WTC11 (cell line): ENCODE data around the gene CACNA2D3. TPM values are rescaled to one million over a fixed set of nuclear protein-coding genes. Genes with fewer than 3 reads are reported as not detected.
"Not testable (repeated sequence)": the region's sequence is repeated elsewhere in the genome, so short reads cannot be mapped to it uniquely, and the experiment has no call there.

ENCODE experiments used
- ATAC-seq: fragments of 200-7000 bp; cut with Tn5 transposase; 2 replicates; pipeline ENCODE4 v1.10.0; 2021; ENCODE audit warnings: mild to moderate bottlenecking, moderate library complexity
- CTCF ChIA-PET: fragments of 300-600 bp; sonication (Branson Sonifier 250); formaldehyde crosslinking; loops from one replicate; lab custom pipeline; 2021; ENCODE audit warnings: antibody characterized with exemption; lab: Charles Lee
- POLR2A ChIA-PET: fragments of 350-600 bp; sonication (Branson Sonifier 250); formaldehyde crosslinking; loops from one replicate; lab custom pipeline; 2021; ENCODE audit warnings: antibody characterized with exemption; lab: Charles Lee
- DNase-seq: peaks from one replicate; pipeline ENCODE4 v3.0.0; 2021; ENCODE audit warnings: low spot score
- H3K27ac Mint-ChIP-seq: 2 replicates; pipeline ENCODE4 v1.8.0; 2021; ENCODE audit warnings: mixed read lengths
- H3K27me3 Mint-ChIP-seq: 2 replicates; pipeline ENCODE4 v1.8.0; 2021; ENCODE audit warnings: low read depth, mild to moderate bottlenecking, moderate library complexity, mixed read lengths
- H3K36me3 Mint-ChIP-seq: 2 replicates; pipeline ENCODE4 v1.8.0; 2021; ENCODE audit warnings: mixed read lengths
- H3K4me1 Mint-ChIP-seq: 2 replicates; pipeline ENCODE4 v1.8.0; 2022; ENCODE audit warnings: mixed read lengths
- H3K4me3 Mint-ChIP-seq: 2 replicates; pipeline ENCODE4 v1.8.0; 2021; ENCODE audit warnings: mild to moderate bottlenecking, moderate library complexity, mixed read lengths
- H3K9me3 Mint-ChIP-seq: 2 replicates; pipeline ENCODE4 v1.8.0; 2021; ENCODE audit warnings: mixed read lengths
- AR ChIP-seq: fragments of 250-450 bp; sonication (Bioruptor Pico); IDR thresholded peaks from 2 replicates; pipeline ENCODE4 v1.9.0; 2021; ENCODE audit warnings: mild to moderate bottlenecking
- ATF1 ChIP-seq: sonication (generic); formaldehyde crosslinking; IDR thresholded peaks from 2 replicates; pipeline ENCODE4 v1.8.1; 2023; ENCODE audit warnings: mild to moderate bottlenecking, moderate library complexity, missing genetic modification reagents
- E2F5 ChIP-seq: sonication (generic); formaldehyde crosslinking; IDR thresholded peaks from 2 replicates; pipeline ENCODE4 v1.8.1; 2022; ENCODE audit warnings: mild to moderate bottlenecking, moderate library complexity, missing genetic modification reagents
- ETV6 ChIP-seq: sonication (generic); formaldehyde crosslinking; IDR thresholded peaks from 2 replicates; pipeline ENCODE4 v1.8.1; 2022; ENCODE audit warnings: mild to moderate bottlenecking, missing genetic modification reagents
- GABPB1 ChIP-seq: sonication (generic); formaldehyde crosslinking; IDR thresholded peaks from 2 replicates; pipeline ENCODE4 v1.8.1; 2023; ENCODE audit warnings: mild to moderate bottlenecking, missing genetic modification reagents
- GRHL2 ChIP-seq: fragments of 250-450 bp; sonication (Bioruptor Pico); IDR thresholded peaks from 2 replicates; pipeline ENCODE4 v1.8.0; 2022; ENCODE audit warnings: mild to moderate bottlenecking, moderate library complexity; ENCODE audit not compliant: insufficient replicate concordance, severe bottlenecking
- GTF2I ChIP-seq: fragments of 250-450 bp; sonication (Bioruptor Pico); conservative IDR thresholded peaks from 2 replicates; pipeline ENCODE4 v1.4.0; 2021; ENCODE audit warnings: mild to moderate bottlenecking
- MXD4 ChIP-seq: fragments of 250-450 bp; sonication (Bioruptor Pico); IDR thresholded peaks from 2 replicates; pipeline ENCODE4 v1.8.0; 2021; ENCODE audit warnings: mild to moderate bottlenecking, moderate library complexity, borderline replicate concordance
- NR3C1 ChIP-seq: sonication (generic); formaldehyde crosslinking; conservative IDR thresholded peaks from 2 replicates; pipeline ENCODE4 v1.8.1; 2023; ENCODE audit warnings: low read depth, mild to moderate bottlenecking, missing genetic modification reagents
- SMAD3 ChIP-seq: sonication (generic); formaldehyde crosslinking; IDR thresholded peaks from 2 replicates; pipeline ENCODE4 v1.8.0; 2022; ENCODE audit warnings: missing genetic modification reagents, mild to moderate bottlenecking, borderline replicate concordance
- STAT6 ChIP-seq: sonication (generic); formaldehyde crosslinking; conservative IDR thresholded peaks from 2 replicates; pipeline ENCODE4 v1.8.1; 2023; ENCODE audit warnings: mild to moderate bottlenecking, low read depth, missing genetic modification reagents, moderate library complexity
- TCF7 ChIP-seq: sonication (generic); formaldehyde crosslinking; IDR thresholded peaks from 2 replicates; pipeline ENCODE4 v1.8.0; 2022; ENCODE audit warnings: mild to moderate bottlenecking, low read depth, missing genetic modification reagents, moderate library complexity
- USF2 ChIP-seq: sonication (generic); formaldehyde crosslinking; IDR thresholded peaks from 2 replicates; pipeline ENCODE4 v1.8.1; 2023; ENCODE audit warnings: mild to moderate bottlenecking, missing genetic modification reagents, moderate library complexity
- ZNF138 ChIP-seq: sonication (generic); formaldehyde crosslinking; conservative IDR thresholded peaks from 2 replicates; pipeline ENCODE4 v1.8.1; 2022; ENCODE audit warnings: mild to moderate bottlenecking, moderate library complexity, missing genetic modification reagents
- ZNF423 ChIP-seq: fragments of 250-450 bp; sonication (Bioruptor Pico); IDR thresholded peaks from 2 replicates; pipeline ENCODE4 v2.1.2; 2022; ENCODE audit warnings: mild to moderate bottlenecking, moderate library complexity
- ZNF671 ChIP-seq: fragments of 250-450 bp; sonication (Bioruptor Pico); IDR thresholded peaks from 2 replicates; pipeline ENCODE4 v1.8.0; 2021; ENCODE audit warnings: mild to moderate bottlenecking
- total RNA-seq: library from RNA; stranded (reverse); gene quantifications from 3 replicates; pipeline ENCODE4 v1.2.3, GENCODE V29; 2021

CACNA2D3 gene
- total RNA-seq, 1 experiment from 2014 or later = 5.0 TPM

GRCh38 chr3:54458357-54458756, 336.0 kb downstream of the CACNA2D3 start:
- Mint-ChIP-seq H3K4me1 (no peaks in the 10 kb centered on the region), H3K27me3 (peaks cover 3% of the 10 kb centered on the region; the same call in 1 of the 2 replicates), H3K9me3 (peaks cover 36% of the 10 kb centered on the region), H3K36me3 (peaks cover 12% of the 10 kb centered on the region), H3K27ac (no peak overlapping the region), H3K4me3 (no peak overlapping the region)
- ChIA-PET POLR2A (no interaction called here), CTCF (no interaction called here)
- no peak for DNase-seq
- no peak for ATAC-seq
- TF ChIP-seq ZNF671 (CRISPR knock-in tag) (no peak), E2F5 (CRISPR knock-in tag) (no peak), USF2 (no peak), GRHL2 (CRISPR knock-in tag) (no peak), STAT6 (CRISPR knock-in tag) (no peak), ZNF423 (no peak), MXD4 (CRISPR knock-in tag) (no peak), TCF7 (no peak), GABPB1 (CRISPR knock-in tag) (no peak), AR (no peak), SMAD3 (CRISPR knock-in tag) (no peak), ATF1 (CRISPR knock-in tag) (no peak), NR3C1 (CRISPR knock-in tag) (no peak), ZNF138 (CRISPR knock-in tag) (no peak)
- TF ChIP-seq, all 79 proteins: peak for 0

- peaks cover 12% of the 10 kb centered on the region for H3K27me3 Mint-ChIP-seq
- H3K4me3 Mint-ChIP-seq, DNase-seq, H3K4me1 Mint-ChIP-seq, CTCF ChIA-PET, ATAC-seq, POLR2A ChIA-PET, H3K27ac Mint-ChIP-seq: not testable (repeated sequence)
- peaks cover 62% of the 10 kb centered on the region for H3K9me3 Mint-ChIP-seq
- peaks cover 25% of the 10 kb centered on the region for H3K36me3 Mint-ChIP-seq
Observed at GRCh38 chr3:54464554-54464953, 342.2 kb downstream of the CACNA2D3 start.

GRCh38 chr3:54476891-54477290, 354.5 kb downstream of the CACNA2D3 start:
- ATAC-seq (no peak), DNase-seq (no peak)
- Mint-ChIP-seq H3K9me3 (peaks cover 31% of the 10 kb centered on the region), H3K27me3 (no peaks in the 10 kb centered on the region), H3K36me3 (peaks cover 10% of the 10 kb centered on the region)
- POLR2A ChIA-PET = no interaction called here
- TF ChIP-seq GTF2I (no peak), ETV6 (CRISPR knock-in tag) (no peak)
- TF ChIP-seq, all 79 proteins: peak for 0
- no peaks in the 10 kb centered on the region; the same call in 1 of the 2 replicates for H3K4me1 Mint-ChIP-seq
- H3K27ac Mint-ChIP-seq = no peak overlapping the region
- CTCF ChIA-PET = no interaction called here
- H3K4me3 Mint-ChIP-seq = no peak overlapping the region
